HUES48 (cell line): ENCODE measurements around the gene SARDH.

Experiments
- H3K27ac ChIP-seq: one replicate; pipeline ENCODE4 v1.7.0; 2013; ENCODE audit warnings: low read depth, low read length, inconsistent platforms
- H3K27me3 ChIP-seq: 2 replicates; pipeline ENCODE4 v1.6.1; 2013; ENCODE audit warnings: mild to moderate bottlenecking, low read length; ENCODE audit not compliant: control insufficient read depth, insufficient read depth
- H3K36me3 ChIP-seq: 2 replicates; pipeline ENCODE4 v1.6.1; 2013; ENCODE audit warnings: low read length; ENCODE audit not compliant: control insufficient read depth, insufficient read depth
- H3K4me1 ChIP-seq: 2 replicates; pipeline ENCODE4 v1.6.1; 2013; ENCODE audit warnings: mild to moderate bottlenecking, low read length; ENCODE audit not compliant: control insufficient read depth, insufficient read depth
- H3K4me3 ChIP-seq: 2 replicates; pipeline ENCODE4 v1.5.1; 2013; ENCODE audit warnings: mild to moderate bottlenecking, low read depth, low read length
- H3K9ac ChIP-seq: 2 replicates; pipeline ENCODE4 v1.6.1; 2013; ENCODE audit warnings: mild to moderate bottlenecking, low read depth, low read length, moderate library complexity
- H3K9me3 ChIP-seq: 2 replicates; pipeline ENCODE4 v1.6.1; 2013; ENCODE audit warnings: low read length; ENCODE audit not compliant: control insufficient read depth, insufficient read depth

The SARDH gene

DNA sequence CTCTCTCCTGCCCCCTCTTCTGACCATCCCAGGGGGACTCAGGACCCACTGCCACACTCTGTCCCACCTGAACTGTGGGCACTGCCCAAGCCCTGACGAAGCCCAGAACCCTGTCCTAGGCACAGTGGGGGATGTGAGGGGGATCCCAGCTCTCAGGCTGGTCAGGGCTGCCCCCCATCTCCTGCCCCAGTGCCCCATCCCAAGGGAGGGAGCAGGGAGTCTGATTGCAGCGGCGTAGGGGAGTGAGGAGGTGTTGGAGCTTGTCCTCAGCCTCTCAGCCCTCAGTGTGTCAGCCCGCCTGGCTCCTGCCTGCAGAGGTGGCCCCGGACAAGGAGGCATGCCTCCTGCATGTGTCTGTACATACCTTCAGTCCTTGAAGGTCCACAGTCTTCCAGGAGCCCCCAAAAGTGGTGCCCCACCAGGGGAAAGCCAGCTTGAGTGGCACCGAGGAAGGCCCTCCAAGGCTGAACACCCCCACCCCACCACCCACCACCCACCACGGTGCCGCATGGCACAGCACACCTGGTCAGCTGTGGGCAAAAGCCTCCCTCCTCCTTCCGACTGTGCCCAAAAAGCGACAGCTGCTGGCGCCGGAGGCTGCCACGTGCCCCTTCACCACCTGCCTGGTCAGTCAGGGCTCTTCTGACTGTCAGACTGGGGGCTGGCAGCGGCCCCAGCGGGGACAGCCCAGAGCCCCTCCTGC, 930 bp downstream of the SARDH start:
- Histone ChIP-seq H3K36me3 (no peaks in the 10 kb centered on the region), H3K9me3 (no peaks in the 10 kb centered on the region), H3K27ac (no peak overlapping the region), H3K27me3 (no peaks in the 10 kb centered on the region), H3K4me3 (no peak overlapping the region), H3K9ac (no peak overlapping the region), H3K4me1 (peaks cover 17% of the 10 kb centered on the region)

DNA sequence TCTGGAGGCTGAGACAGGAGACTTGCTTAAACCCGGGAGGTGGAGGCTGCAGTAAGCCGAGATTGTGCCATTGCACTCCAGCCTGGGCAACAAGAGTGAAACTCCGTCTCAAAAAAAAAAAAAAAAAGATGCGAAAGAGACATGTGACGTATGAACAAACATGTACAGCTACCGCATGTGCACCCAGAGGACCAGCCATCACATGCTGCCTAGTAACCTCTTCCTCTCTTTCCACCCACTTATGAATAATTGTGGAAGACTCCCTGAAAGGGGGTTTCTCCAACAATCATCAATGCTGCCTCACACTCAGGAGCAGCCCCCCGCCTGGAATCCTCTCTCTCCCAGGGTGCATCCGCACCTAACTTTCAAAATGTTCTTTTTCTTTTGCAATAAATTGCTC, 2.2 kb downstream of the SARDH start:
- Histone ChIP-seq H3K27me3 (no peaks in the 10 kb centered on the region), H3K27ac (no peak overlapping the region), H3K4me3 (no peak overlapping the region), H3K4me1 (peaks cover 17% of the 10 kb centered on the region), H3K9me3 (no peaks in the 10 kb centered on the region), H3K36me3 (no peaks in the 10 kb centered on the region), H3K9ac (no peak overlapping the region)

DNA sequence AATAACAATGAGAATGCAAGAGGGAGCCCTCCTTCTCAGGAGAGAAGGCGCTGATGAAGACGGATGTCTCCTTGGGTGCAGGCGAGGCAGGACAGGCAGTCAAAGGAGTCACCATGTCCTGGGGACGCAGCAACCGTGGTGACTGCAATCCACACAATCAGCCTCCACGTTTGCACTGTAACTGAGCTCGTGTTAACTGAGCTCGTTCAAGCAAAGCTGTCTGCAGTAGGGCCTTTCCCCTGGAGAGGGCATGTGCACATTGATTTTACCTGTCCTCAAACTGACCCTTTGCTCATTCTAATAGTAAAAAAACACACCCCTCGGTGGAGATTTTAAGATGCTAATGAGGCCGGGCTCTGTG, 2.8 kb downstream of the SARDH start:
- peak overlapping the region; percentile 33; the same call in 1 of the 2 replicates for H3K4me3 ChIP-seq

DNA sequence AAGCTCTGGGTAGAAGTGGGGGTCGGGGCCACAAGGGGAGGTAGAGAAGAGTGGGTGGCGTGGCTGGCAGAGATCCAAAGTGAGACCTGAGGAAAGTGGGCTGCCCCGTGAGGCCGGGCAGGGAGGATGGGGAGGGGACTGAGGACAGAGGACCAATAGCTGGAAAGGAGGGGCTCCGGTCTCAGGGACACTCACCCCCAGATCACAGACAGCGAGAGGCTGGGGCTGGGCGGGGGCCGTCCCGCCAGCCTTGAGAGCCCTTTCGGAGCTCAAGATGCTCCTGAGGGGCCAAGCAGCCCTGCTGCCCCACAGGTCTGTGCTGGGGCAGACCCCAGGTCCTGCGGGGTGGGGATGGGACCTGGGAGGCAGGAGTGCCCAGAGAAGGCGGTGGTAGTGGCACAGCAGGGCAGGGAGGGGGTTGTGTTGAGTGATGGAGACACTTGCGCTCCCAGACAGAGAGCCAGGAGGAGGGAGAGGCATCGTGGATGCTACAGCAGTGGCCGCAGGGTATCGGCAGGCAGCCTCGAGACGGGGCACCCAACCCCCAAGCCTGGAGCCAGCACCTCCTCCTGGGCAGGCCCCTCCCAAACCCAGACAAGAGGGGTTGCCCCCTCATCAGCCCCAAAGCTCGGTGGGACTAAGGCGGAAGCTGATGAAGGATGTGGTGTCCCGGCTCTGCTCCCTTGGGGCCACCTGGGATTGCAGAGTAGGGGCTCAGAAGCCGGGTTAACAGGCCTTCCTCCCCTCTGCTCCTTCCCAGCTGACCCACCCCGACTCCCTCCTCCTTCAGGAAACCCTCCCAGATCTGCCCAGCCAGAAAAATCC, 3.4 kb downstream of the SARDH start:
- no peak overlapping the region for H3K27ac ChIP-seq
- H3K9ac ChIP-seq = no peak overlapping the region
- peaks cover 17% of the 10 kb centered on the region for H3K4me1 ChIP-seq
- H3K27me3 ChIP-seq = no peaks in the 10 kb centered on the region
- H3K9me3 ChIP-seq = no peaks in the 10 kb centered on the region
- H3K4me3 ChIP-seq = peak overlapping the region; percentile 33; the same call in 1 of the 2 replicates
- no peaks in the 10 kb centered on the region for H3K36me3 ChIP-seq

More for the DNA sequence above, 2.8 kb downstream of the SARDH start:
- Histone ChIP-seq H3K27me3 (no peaks in the 10 kb centered on the region), H3K9ac (no peak overlapping the region), H3K36me3 (no peaks in the 10 kb centered on the region), H3K9me3 (no peaks in the 10 kb centered on the region), H3K27ac (no peak overlapping the region), H3K4me1 (peaks cover 17% of the 10 kb centered on the region)

DNA sequence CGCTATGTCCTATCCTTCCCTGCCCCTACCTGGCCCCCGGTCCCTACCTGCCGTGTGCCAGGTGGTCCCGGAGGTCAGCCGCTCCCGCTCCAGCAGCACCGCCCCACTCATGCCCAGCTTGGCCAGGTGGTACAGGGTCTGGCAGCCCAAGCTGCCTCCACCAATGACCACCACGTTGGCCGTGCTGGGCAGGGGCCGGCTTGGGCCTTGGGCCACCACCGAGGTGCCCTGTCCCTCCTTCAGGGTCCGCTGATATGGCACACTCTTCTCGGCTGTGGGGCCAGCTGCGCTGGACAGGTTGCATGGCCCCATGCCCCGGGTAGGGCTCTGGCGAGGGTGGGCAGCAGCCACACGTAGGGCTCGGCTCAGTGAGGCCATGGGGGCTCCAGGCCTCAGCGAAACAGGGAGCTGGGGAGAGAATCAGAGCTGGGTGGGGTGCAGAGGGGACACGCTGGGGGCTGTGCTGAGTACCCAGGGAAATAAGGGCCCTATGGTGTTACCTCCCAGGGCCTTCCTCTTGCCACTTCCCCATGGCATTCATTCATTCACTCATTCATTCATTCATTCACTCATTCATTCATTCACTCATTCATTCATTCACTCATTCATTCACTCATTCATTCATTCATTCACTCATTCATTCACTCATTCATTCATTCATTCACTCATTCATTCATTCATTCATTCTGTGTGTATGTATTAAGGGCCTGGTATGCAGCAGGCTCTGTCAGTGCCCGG, 4.2 kb downstream of the SARDH start:
- no peaks in the 10 kb centered on the region for H3K27me3 ChIP-seq
- no peak overlapping the region for H3K9ac ChIP-seq
- H3K4me3 ChIP-seq = no peak overlapping the region
- no peak overlapping the region for H3K27ac ChIP-seq
- no peaks in the 10 kb centered on the region for H3K36me3 ChIP-seq
- H3K9me3 ChIP-seq = no peaks in the 10 kb centered on the region
- peaks cover 17% of the 10 kb centered on the region for H3K4me1 ChIP-seq

DNA sequence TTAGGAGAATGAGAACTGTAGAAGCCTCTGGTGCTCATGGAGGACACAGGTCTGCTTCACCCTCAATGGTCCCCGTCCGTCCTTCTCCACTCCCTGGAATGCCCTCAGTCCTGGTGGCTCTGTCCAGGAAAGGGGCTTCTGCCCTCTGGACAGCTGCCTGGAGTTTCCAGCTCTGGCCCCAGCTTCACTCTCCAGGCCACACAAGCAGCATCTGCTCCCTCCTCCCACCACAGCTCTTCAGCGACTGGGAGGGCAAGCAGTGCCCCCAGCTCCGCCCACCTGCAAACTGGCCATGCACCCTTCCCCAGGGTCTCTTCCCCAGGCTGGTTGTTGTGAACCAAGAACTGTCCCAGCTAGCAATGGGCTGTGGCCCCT, 4.7 kb downstream of the SARDH start:
- Histone ChIP-seq H3K27ac (no peak overlapping the region), H3K36me3 (no peaks in the 10 kb centered on the region), H3K4me1 (peaks cover 13% of the 10 kb centered on the region), H3K9me3 (no peaks in the 10 kb centered on the region), H3K27me3 (no peaks in the 10 kb centered on the region), H3K4me3 (no peak overlapping the region), H3K9ac (no peak overlapping the region)

DNA sequence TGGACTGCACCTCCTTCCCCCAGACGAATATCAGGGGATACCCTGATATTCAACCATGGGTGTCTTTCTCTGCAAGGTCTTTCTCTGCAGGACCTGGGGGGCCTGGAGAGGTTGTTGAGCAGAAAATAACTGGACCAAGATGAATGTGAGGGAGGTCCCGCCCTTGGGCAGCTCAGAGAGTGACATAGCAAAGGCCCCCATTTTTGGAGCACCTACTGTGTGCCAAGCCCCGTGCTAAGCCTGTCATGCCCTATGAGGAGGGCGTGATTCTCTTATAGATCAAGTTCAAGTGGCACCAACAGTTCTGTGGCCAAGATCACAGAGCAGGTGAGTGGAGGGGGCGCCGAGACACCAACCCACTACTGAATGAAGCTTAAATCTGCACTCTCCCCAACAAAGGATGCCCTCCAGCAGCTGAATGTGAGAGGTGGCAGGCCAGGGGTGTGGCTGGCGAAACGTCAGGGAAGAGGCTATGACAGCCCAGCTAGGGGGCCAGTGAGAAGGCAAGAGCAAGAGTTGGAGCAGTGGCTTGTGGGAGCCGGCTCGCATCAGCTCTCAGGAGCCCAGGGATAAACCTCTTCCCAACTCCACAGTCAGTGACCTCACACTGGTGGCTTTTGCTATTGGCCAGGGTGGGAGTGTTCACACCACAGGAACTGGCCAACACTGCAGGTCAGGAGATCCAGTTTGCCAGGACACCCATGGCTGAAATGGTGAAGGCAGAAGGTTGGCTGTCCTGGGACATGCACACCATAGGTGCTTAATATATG, 5.3 kb downstream of the SARDH start:
- Histone ChIP-seq H3K4me3 (no peak overlapping the region), H3K27ac (no peak overlapping the region), H3K9ac (no peak overlapping the region), H3K9me3 (no peaks in the 10 kb centered on the region), H3K4me1 (peaks cover 12% of the 10 kb centered on the region), H3K36me3 (no peaks in the 10 kb centered on the region), H3K27me3 (no peaks in the 10 kb centered on the region)

DNA sequence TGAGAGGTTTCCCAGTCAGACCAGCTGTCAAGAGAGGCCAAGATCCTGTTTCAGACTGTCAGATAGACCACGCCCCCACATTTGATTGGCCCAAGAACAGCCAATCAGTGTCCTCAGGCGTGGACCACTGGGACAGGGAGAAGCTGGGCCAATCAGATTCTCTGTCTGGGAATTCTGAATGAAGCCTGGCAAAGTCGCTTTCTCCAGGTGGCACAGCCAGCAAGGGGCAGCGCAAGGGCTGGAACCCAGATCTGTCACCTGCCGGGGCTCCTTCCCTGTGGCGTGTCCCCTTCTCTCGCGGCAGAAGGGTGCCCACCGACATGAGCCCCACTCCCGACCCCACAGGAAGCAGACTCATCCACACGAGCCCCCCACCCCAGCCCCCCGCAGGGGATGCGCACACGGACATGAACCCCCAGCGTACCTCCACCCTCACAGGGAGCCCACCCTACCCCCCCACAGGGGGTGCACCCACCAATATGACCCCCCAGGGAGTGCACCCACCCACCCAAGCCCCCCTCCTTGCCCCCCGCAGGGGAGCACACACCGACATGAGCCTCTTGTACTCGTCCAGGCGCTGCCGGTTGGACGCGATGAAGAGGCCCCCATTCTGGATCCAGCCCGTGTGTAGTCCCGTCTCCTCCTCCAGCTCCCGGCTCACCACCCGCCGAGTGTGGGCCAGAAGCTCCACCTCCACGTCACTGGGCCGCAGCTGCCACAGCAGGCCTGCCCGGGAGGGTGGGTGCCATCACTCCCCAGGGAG, 6.1 kb downstream of the SARDH start:
- no peaks in the 10 kb centered on the region for H3K36me3 ChIP-seq
- no peak overlapping the region for H3K4me3 ChIP-seq
- peaks cover 12% of the 10 kb centered on the region for H3K4me1 ChIP-seq
- H3K9ac ChIP-seq = no peak overlapping the region
- H3K9me3 ChIP-seq = no peaks in the 10 kb centered on the region
- H3K27ac ChIP-seq = no peak overlapping the region
- no peaks in the 10 kb centered on the region for H3K27me3 ChIP-seq

DNA sequence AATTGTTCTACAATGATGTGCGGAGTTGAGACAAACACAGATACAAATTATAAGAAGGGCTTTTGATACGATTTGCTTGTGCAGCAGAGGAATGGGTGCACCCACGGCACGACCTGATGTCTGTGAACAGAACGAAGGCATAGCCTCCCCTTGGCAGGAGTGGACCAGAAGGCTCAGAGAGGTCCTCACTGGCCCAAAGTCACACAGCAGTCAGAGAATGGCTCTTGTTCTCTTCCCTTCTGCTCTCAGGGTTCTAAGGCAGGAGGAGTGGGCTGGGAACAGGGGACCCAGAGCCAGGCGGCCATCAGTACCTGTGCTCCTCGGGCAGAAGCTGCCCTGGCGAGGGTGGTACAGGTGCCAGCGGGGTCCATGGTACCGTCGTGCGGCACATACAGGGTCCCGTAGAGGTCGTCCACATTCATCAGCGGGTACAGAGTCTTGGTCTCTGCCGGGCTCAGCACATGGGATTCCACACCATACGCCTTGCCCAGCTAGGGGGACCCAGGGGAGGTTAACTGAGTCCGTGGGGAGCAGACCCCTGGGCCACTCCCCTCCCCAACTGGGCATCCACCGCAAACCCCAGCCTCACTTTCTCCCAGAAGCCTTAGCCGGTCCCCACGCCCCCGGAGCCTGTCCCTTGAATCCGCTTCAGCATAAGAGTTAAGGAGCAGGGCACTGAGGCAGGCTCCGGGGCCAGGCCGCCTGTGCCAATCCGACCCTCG, 7.0 kb downstream of the SARDH start:
- Histone ChIP-seq H3K27me3 (no peaks in the 10 kb centered on the region), H3K9me3 (no peaks in the 10 kb centered on the region)

More for the DNA sequence above, 7.0 kb downstream of the SARDH start:
- Histone ChIP-seq H3K27ac (no peak overlapping the region), H3K9ac (no peak overlapping the region), H3K36me3 (no peaks in the 10 kb centered on the region), H3K4me3 (no peak overlapping the region), H3K4me1 (peaks cover 12% of the 10 kb centered on the region)
